Measurements from ENCODE around the gene AFAP1L1. TPM values are rescaled to one million over a fixed set of nuclear protein-coding genes. Genes with fewer than 3 reads are reported as not detected.

Gene AFAP1L1
- polyA plus RNA-seq, 2 of the 4 experiments (the other 2 are of a cell fraction), result 1.5 to 3.5 TPM

DNA sequence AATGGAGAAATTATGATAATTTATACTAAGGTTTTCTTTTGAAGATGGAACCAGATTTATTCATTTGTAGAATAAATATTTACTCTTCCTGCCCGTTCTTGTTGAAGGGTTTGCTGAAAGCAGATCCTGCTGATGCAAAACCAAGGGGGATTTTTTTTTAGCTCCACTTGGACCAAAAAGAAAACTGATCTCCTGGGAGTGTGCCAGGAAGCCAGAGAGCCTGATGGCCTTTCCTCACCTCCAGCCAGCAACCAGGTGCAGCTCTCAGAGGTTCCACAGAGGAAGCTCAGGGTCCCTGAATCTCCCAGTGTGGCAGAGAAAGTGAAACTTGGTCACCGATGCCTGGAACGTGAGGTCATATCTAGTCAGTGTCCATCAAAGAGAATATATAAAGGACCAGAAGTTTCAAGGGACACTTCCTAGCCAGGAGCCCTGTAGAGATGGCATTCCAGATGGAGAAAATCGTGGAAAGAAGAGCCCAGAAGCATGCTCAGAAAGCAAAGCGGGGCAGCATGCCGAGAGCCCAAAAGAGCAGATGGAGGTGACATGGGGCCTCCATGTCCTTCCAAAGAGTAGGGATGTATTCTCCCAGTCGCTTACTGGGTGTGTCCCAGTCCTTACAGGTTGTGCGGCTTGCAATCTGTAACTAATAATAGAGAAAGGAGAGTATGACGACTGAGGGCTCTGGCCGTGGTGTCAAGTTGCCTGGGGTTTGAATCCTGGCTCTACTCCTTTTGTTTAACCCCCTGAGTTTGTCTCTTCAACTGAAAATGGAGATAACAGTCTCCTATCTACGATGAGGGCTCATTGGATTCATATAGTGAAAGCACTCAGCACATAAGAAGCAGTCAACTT is 12.2 kb downstream of the AFAP1L1 start (continued):
- TF ChIP-seq, protein P1, sequence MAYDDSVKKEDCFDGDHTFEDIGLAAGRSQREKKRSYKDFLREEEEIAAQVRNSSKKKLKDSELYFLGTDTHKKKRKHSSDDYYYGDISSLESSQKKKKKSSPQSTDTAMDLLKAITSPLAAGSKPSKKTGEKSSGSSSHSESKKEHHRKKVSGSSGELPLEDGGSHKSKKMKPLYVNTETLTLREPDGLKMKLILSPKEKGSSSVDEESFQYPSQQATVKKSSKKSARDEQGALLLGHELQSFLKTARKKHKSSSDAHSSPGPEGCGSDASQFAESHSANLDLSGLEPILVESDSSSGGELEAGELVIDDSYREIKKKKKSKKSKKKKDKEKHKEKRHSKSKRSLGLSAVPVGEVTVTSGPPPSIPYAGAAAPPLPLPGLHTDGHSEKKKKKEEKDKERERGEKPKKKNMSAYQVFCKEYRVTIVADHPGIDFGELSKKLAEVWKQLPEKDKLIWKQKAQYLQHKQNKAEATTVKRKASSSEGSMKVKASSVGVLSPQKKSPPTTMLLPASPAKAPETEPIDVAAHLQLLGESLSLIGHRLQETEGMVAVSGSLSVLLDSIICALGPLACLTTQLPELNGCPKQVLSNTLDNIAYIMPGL (CRISPR knock-in tag; IDR thresholded peaks at IDR 0.05; ENCODE audit: borderline replicate concordance), result no peak
- TF ChIP-seq, protein P2, sequence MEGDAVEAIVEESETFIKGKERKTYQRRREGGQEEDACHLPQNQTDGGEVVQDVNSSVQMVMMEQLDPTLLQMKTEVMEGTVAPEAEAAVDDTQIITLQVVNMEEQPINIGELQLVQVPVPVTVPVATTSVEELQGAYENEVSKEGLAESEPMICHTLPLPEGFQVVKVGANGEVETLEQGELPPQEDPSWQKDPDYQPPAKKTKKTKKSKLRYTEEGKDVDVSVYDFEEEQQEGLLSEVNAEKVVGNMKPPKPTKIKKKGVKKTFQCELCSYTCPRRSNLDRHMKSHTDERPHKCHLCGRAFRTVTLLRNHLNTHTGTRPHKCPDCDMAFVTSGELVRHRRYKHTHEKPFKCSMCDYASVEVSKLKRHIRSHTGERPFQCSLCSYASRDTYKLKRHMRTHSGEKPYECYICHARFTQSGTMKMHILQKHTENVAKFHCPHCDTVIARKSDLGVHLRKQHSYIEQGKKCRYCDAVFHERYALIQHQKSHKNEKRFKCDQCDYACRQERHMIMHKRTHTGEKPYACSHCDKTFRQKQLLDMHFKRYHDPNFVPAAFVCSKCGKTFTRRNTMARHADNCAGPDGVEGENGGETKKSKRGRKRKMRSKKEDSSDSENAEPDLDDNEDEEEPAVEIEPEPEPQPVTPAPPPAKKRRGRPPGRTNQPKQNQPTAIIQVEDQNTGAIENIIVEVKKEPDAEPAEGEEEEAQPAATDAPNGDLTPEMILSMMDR (IDR thresholded peaks at IDR 0.05), result no peak
- TF ChIP-seq POLR2A (IDR thresholded peaks at IDR 0.05; ENCODE audit: low read length) (no peak), NFE2L2 (conservative IDR thresholded peaks at IDR 0.05; ENCODE audit: low read length) (no peak)

DNA sequence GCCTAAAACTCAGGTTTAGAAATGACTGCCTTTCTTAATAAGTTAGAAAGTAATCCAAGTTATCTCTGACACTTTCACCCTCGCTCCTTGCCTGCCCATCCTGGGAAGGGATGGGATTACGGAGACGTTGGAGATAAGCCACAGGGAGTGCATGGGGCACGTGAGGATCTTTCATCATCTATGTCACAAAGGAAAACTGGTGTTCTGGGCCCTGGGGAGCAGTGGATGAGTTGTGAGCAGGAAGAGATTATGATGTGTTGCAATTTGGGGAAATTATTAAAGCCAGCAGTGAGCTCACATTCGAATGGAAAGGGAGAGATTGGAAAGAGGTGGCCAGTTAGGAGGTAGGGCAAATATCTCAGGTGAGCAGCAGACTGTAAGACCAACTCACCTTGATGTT is 12.8 kb downstream of the AFAP1L1 start:
- Histone ChIP-seq H3K9me3 (no peaks in the 10 kb centered on the region), H3K4me1 (no peaks in the 10 kb centered on the region), H3K27ac (no peak overlapping the region), H3K4me3 (no peak overlapping the region), H3K4me2 (no peak overlapping the region)
- no peak for DNase-seq (ENCODE audit: low read depth in 1 of 2, low spot score in 1 of 2)
- ChIA-PET POLR2A (no interaction called here), CTCF (no interaction called here)
- ATAC-seq, result no peak
- TF ChIP-seq, protein P3, sequence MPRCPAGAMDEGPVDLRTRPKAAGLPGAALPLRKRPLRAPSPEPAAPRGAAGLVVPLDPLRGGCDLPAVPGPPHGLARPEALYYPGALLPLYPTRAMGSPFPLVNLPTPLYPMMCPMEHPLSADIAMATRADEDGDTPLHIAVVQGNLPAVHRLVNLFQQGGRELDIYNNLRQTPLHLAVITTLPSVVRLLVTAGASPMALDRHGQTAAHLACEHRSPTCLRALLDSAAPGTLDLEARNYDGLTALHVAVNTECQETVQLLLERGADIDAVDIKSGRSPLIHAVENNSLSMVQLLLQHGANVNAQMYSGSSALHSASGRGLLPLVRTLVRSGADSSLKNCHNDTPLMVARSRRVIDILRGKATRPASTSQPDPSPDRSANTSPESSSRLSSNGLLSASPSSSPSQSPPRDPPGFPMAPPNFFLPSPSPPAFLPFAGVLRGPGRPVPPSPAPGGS (IDR thresholded peaks at IDR 0.05), result no peak
- TF ChIP-seq NPAS2 (CRISPR knock-in tag; IDR thresholded peaks at IDR 0.05; ENCODE audit: borderline replicate concordance) (no peak), HOXB13 (CRISPR knock-in tag; IDR thresholded peaks at IDR 0.05; ENCODE audit: low read depth) (no peak), EP300 (IDR thresholded peaks at IDR 0.05) (no peak), JUN (IDR thresholded peaks at IDR 0.05) (no peak), GATA3 (IDR thresholded peaks at IDR 0.05; ENCODE audit: borderline replicate concordance) (no peak), NR3C1 (IDR thresholded peaks at IDR 0.05) (no peak), CHD4 (IDR thresholded peaks at IDR 0.05; ENCODE audit: borderline replicate concordance) (no peak), EHF (CRISPR knock-in tag; IDR thresholded peaks at IDR 0.05) (no peak), PHF8 (IDR thresholded peaks at IDR 0.05; ENCODE audit: borderline replicate concordance, low read depth) (no peak), SMC3 (IDR thresholded peaks at IDR 0.05) (no peak), HOXB5 (CRISPR knock-in tag; IDR thresholded peaks at IDR 0.05) (no peak), HOXA7 (CRISPR knock-in tag; IDR thresholded peaks at IDR 0.05) (no peak), ZC3H11A (IDR thresholded peaks at IDR 0.05) (no peak), EHMT2 (IDR thresholded peaks at IDR 0.05; ENCODE audit: low read depth) (no peak), MAFK (IDR thresholded peaks at IDR 0.05; ENCODE audit: partially characterized antibody) (no peak)
- TF ChIP-seq, protein P4, sequence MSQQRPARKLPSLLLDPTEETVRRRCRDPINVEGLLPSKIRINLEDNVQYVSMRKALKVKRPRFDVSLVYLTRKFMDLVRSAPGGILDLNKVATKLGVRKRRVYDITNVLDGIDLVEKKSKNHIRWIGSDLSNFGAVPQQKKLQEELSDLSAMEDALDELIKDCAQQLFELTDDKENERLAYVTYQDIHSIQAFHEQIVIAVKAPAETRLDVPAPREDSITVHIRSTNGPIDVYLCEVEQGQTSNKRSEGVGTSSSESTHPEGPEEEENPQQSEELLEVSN (IDR thresholded peaks at IDR 0.05; ENCODE audit: borderline replicate concordance, low read depth), result no peak
- TF ChIP-seq, protein P5, sequence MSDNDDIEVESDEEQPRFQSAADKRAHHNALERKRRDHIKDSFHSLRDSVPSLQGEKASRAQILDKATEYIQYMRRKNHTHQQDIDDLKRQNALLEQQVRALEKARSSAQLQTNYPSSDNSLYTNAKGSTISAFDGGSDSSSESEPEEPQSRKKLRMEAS (IDR thresholded peaks at IDR 0.05), result no peak
- 53% methylated on average over 5 of the region's 5 CpGs for whole genome bisulfite sequencing (ENCODE audit: missing lambda C conversion rate)
- FAIRE-seq, result no peak
